ENCODE results near the gene CD5L. TPM values are rescaled to one million over a fixed set of nuclear protein-coding genes. Genes with fewer than 3 reads are reported as not detected.

The CD5L gene
- polyA plus RNA-seq, 1 experiment, result not detected

DNA sequence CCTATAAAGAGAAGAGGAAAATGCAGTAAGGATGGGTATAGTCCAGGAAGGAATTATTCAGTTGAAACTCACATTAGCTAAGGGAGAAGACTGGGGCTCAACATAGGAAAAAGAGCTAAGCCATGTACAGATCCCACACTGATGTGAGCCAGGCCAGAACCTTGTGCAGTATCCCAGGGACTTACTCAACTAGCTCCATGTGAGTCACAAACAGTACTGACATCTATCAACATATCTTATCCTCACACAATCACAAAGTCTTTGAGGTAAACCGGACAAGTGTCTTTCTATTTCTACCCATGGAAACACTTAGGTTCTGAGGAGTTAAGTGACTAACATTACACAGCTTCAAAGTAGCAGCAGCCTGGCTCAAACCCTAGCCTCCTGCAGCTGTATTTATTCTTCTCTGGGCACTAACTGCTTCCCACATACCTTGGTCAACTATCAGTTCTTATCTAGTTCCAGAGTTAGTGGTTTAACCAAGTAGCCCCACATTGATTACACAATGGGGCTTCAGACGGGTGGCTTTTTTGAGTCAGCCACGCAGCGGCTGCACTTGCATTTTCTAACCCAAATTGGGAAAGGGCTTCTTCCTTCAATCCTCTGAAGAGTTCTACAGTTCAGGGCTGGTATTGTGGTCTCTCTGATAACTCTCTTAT lies 9.5 kb downstream of the CD5L start:
- Histone ChIP-seq H3K27ac (ENCODE audit: low read depth, low read length) (no peak overlapping the region), H3K4me3 (ENCODE audit: low read depth, low read length) (no peak overlapping the region), H3K27me3 (ENCODE audit: control insufficient read depth, insufficient read depth, low read length) (no peaks in the 10 kb centered on the region), H3K9me3 (ENCODE audit: control insufficient read depth, insufficient read depth, low read length) (no peaks in the 10 kb centered on the region)
- ChIA-PET CTCF (no interaction called here), POLR2A (no interaction called here)
- TF ChIP-seq, protein P1, sequence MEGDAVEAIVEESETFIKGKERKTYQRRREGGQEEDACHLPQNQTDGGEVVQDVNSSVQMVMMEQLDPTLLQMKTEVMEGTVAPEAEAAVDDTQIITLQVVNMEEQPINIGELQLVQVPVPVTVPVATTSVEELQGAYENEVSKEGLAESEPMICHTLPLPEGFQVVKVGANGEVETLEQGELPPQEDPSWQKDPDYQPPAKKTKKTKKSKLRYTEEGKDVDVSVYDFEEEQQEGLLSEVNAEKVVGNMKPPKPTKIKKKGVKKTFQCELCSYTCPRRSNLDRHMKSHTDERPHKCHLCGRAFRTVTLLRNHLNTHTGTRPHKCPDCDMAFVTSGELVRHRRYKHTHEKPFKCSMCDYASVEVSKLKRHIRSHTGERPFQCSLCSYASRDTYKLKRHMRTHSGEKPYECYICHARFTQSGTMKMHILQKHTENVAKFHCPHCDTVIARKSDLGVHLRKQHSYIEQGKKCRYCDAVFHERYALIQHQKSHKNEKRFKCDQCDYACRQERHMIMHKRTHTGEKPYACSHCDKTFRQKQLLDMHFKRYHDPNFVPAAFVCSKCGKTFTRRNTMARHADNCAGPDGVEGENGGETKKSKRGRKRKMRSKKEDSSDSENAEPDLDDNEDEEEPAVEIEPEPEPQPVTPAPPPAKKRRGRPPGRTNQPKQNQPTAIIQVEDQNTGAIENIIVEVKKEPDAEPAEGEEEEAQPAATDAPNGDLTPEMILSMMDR (IDR thresholded peaks at IDR 0.05; ENCODE audit: low read depth, low read length), result no peak
- DNase-seq (ENCODE audit: low read depth, low spot score), result no peak

DNA sequence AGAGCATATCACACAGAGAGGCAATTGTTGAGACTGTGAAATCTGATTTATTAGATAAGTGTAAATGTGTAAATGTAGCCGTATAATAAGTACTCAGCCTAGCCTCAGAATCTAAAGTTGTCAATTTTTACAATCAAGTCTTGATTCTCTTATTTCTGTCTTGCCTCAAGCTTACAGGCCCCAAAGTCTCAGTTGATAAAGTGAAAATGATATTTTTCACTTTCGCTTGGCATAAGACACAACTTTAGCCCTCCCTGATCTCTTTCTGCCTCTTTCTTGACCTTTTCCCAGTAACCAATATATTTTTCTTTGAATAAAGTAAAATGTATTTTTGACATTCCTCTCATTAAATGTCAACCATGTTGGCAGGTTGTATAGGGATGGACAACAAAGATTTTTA lies 10.7 kb downstream of the CD5L start:
- DNase-seq (ENCODE audit: low read depth, low spot score), result no peak
- CTCF ChIA-PET, result interaction anchor here (0.6 to 1.1 kb wide), 2 partner anchors 132 to 294 kb away, joined by 3 read pairs; no protein-coding TSS in a partner anchor
- Histone ChIP-seq H3K27ac (ENCODE audit: low read depth, low read length) (no peak overlapping the region), H3K9me3 (ENCODE audit: control insufficient read depth, insufficient read depth, low read length) (no peaks in the 10 kb centered on the region), H3K27me3 (ENCODE audit: control insufficient read depth, insufficient read depth, low read length) (no peaks in the 10 kb centered on the region), H3K4me3 (ENCODE audit: low read depth, low read length) (no peak overlapping the region)
- POLR2A ChIA-PET, result no interaction called here
- TF ChIP-seq, protein P1 (IDR thresholded peaks at IDR 0.05; ENCODE audit: low read depth, low read length), result no peak

DNA sequence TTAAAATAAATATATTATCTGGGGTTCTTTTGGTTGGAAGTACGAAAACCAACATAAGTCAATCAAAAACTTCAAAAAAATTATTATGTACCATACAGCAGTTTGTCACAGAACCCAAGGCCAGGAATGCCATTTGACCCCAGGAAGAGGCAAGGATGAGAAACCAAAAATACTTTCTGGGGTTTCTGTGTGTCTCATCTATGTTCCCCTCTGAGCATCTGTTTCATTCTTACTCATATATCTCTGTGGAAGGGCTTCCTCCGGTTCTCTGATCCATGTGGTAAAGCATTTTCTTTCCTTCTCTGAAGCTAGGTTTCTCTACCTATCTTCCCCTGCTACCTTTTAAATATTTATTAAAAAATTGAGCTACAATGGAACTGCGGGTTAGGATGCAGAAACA lies 11.9 kb downstream of the CD5L start:
- DNase-seq (ENCODE audit: low read depth, low spot score), result no peak
- Histone ChIP-seq H3K27me3 (ENCODE audit: control insufficient read depth, insufficient read depth, low read length) (no peaks in the 10 kb centered on the region), H3K4me3 (ENCODE audit: low read depth, low read length) (no peak overlapping the region), H3K27ac (ENCODE audit: low read depth, low read length) (no peak overlapping the region), H3K9me3 (ENCODE audit: control insufficient read depth, insufficient read depth, low read length) (no peaks in the 10 kb centered on the region)
- TF ChIP-seq, protein P1 (IDR thresholded peaks at IDR 0.05; ENCODE audit: low read depth, low read length), result no peak
- ChIA-PET POLR2A (no interaction called here), CTCF (interaction anchor here (1.1 kb wide), 1 partner anchor 295 kb away, joined by 3 read pairs; no protein-coding TSS in a partner anchor)

- ChIA-PET POLR2A (no interaction called here), CTCF (no interaction called here)
- TF ChIP-seq, protein P1 (IDR thresholded peaks at IDR 0.05; ENCODE audit: low read depth, low read length), result no peak
These were observed 12.4 kb downstream of the CD5L start for GRCh38 chr1:157829210-157829609.

GRCh38 chr1:157820299-157820698 lies 21.3 kb downstream of the CD5L start:
- CTCF ChIA-PET, result no interaction called here
- H3K9me3 ChIP-seq (ENCODE audit: control insufficient read depth, insufficient read depth, low read length), result no peaks in the 10 kb centered on the region
- H3K4me3 ChIP-seq (ENCODE audit: low read depth, low read length), result no peak overlapping the region
- TF ChIP-seq, protein P1 (IDR thresholded peaks at IDR 0.05; ENCODE audit: low read depth, low read length), result no peak
- DNase-seq (ENCODE audit: low read depth, low spot score), result no peak
- H3K27ac ChIP-seq (ENCODE audit: low read depth, low read length), result no peak overlapping the region
- POLR2A ChIA-PET, result no interaction called here
- no peaks in the 10 kb centered on the region for H3K27me3 ChIP-seq (ENCODE audit: control insufficient read depth, insufficient read depth, low read length)

More at GRCh38 chr1:157829210-157829609, 12.4 kb downstream of the CD5L start:
- H3K27me3 ChIP-seq (ENCODE audit: control insufficient read depth, insufficient read depth, low read length), result no peaks in the 10 kb centered on the region
- no peaks in the 10 kb centered on the region for H3K9me3 ChIP-seq (ENCODE audit: control insufficient read depth, insufficient read depth, low read length)
- no peak overlapping the region for H3K27ac ChIP-seq (ENCODE audit: low read depth, low read length)
- no peak overlapping the region for H3K4me3 ChIP-seq (ENCODE audit: low read depth, low read length)
- DNase-seq (ENCODE audit: low read depth, low spot score), result no peak
